GM08714 (cell line): ENCODE data around the gene MAN1C1.

Experiments used
- H3K4me3 ChIP-seq: fragments of 200-500 bp; sonication (Bioruptor generic); 2 replicates; pipeline ENCODE4 v1.5.1; 2014; ENCODE audit warnings: mild to moderate bottlenecking, low read length, inconsistent platforms
- ZNF274 ChIP-seq: IDR thresholded peaks from 2 replicates; pipeline ENCODE4 v1.6.1; 2012; ENCODE audit warnings: mild to moderate bottlenecking, low read depth, low read length

The MAN1C1 gene

DNA sequence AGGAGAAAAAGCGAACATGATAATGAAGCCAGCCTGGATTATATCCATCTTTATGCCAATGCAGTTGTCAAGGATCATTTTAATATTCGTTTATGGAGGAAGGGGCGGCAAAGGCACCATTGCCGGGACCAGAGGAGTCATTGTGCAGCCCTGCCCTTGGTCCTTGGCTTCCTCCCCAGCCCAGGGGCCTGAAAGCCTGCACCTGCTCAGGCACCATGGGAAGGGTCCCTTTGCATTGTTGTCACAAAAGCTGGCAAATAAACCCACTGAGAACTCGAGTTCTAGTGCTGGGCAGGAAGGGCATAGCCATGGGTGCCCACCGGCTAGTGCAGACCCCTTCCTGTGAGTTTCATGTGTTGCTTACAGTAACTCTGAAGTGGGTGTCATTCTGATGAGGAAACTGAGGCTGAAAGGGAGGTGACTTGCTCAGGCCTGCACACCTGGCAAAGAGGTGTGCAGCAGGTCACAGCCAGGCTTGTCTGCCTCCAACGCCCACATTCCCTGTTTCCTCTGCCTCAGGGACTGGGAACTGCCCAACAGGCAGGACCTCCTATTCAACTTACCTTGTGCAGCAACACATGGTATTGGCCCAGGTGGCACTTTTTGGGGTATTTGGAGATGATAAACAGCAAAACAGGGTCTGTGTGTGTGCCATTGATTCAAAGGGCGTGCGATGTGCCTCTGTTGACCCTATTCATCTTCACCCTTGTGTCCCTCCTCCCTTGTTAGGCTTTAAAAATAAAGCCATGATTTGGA, 84.6 kb downstream of the MAN1C1 start:
- TF ChIP-seq ZNF274: no peak

GRCh38 chr1:25702101-25702775, 85.6 kb downstream of the MAN1C1 start:
- TF ChIP-seq ZNF274: no peak

More for the DNA sequence above, 84.6 kb downstream of the MAN1C1 start:
- H3K4me3 ChIP-seq: no peak overlapping the region

DNA sequence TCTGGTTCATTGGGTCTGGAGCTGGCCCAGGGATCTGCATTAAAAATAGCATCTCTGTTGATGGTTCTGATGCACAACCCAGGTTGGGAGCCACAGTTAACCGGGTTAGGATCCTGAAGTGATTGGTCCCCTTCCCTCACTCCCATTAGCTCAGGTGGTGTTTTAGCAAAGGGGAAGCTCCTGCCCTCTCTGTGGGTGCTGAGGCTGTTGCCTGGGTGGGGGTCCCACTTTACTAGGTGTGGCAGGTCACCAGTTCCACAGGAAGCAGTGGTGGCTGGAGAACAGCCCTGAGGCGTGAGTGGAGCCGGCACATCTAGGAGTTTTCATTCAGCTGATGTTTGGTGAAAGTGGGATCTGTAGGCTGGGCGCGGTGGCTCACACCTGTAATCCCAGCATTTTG, 86.5 kb downstream of the MAN1C1 start:
- TF ChIP-seq ZNF274: no peak
- no peak overlapping the region for H3K4me3 ChIP-seq

More at GRCh38 chr1:25702101-25702775, 85.6 kb downstream of the MAN1C1 start:
- H3K4me3 ChIP-seq: no peak overlapping the region

GRCh38 chr1:25703671-25704266, 87.2 kb downstream of the MAN1C1 start:
- H3K4me3 ChIP-seq: no peak overlapping the region
- TF ChIP-seq ZNF274: no peak

GRCh38 chr1:25704267-25704691, 87.7 kb downstream of the MAN1C1 start:
- no peak overlapping the region for H3K4me3 ChIP-seq
- TF ChIP-seq ZNF274: no peak

GRCh38 chr1:25705699-25706098, 89.1 kb downstream of the MAN1C1 start:
- TF ChIP-seq ZNF274: no peak
- H3K4me3 ChIP-seq: no peak overlapping the region

DNA sequence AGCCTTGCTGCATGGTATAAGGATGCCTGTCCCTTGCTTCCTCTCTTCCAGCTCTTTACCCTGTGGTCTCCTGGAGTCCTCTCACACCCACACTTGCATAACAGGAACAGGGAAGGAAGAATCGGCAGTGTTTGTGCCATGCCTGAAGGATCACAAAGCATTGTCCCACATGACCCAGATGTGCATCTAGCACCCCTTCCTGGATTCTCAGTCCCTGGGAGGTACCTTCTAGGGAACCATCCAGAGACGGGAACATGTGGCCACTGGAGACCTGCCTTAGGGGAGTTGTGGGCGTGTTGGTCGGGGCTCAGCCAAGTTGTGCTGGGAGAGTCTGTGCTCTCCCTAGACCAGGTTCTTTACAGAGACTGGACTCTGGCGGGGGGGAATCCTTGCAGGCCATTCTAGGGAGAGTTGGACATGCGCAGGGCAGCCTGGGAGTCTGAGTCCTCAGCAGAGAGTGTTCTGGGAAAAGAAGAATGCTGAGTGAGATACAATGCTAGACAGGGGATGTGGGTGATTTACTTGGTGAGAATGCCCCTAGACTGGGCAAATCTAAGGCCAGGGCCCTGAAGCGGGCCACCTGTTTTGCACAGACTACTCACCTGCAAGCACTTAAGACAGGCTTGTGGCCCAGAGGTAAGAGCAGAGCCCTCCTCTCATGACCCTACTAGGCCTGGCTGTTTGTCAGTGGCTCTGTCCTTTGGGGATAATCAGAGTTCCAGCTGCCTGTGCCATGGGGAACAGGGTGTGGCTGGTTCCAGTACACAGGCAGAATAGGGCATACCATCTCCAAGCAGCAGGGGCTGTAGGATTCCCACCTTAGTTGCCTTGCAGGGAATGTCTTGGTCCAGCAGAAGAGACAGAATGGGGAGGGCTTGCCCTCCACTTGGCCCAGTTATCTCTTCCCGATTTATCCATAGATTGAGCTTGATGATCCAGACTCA, 89.8 kb downstream of the MAN1C1 start:
- TF ChIP-seq ZNF274: no peak
- H3K4me3 ChIP-seq: no peak overlapping the region

DNA sequence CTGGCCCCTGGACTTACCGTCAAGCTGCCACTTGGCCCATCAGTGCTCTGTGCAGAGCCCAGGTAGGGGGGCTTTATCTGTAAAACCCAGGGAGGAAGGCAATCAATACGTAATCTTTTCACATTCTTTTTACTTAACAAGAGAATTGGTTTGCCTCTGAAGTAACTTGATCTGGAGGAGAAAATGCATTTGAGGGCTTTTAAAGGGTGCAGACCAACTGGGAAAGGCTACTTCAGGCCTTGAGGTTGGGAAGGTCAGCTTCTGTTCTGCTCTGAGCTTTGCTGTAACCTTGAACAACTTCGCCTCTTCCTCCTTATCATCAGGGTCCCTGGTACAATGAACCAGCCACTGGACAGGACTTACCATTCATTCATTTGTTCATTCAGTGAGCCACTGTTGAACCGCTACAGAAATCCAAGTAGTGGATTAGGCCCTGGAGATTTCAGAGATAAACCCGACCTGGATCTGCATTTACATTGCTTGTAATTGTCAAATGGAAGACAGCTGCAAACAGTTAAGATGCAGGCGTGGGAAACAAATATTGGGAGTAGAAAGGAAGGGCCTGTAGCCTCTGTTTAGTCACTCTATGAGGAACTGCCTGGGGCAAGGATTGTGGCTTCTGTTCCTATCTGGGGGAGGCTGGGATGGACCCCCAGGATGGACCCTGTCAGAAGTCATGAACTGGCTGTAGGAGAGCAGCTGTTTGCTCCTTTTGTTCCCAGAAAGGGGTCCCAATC, 90.9 kb downstream of the MAN1C1 start:
- no peak overlapping the region for H3K4me3 ChIP-seq
- TF ChIP-seq ZNF274: no peak

DNA sequence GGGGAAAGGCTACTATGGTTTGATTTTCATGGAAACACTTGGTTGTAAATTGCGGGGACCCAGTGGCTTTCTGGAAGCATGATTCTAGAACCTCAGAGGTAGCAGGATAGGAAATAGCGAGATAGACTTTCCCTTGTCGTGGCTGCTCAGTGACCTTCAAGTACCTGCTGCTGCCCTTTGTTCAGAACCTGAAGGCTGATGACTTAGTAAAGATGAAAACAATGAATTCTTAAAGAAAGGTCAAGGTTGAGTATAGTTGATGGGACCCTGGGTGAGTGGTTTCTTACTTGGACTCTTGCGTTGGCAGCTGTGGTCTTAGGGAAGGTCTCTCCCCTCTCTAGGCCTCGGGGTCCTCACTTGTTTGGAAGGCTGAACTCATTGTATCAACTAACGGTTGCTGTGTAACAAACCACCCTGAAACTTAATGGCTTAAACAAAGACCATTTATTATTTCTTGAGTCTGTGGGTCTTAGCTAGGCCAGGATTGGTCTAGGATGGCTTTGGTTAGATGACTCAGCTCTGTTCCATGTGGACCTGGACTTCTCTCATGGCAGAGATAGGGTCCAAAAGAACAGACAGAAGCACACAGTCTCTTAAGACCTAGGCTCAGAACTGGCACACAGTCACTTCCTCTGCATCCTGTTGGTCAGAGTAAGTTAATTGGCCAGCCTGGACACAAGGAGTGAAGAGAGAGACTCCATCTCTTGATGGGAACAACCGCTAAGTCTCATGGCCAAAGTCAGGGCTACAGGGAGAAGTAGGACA, 94.2 kb downstream of the MAN1C1 start:
- no peak for TF ChIP-seq ZNF274

GRCh38 chr1:25711555-25712298, 95.1 kb downstream of the MAN1C1 start:
- no peak overlapping the region for H3K4me3 ChIP-seq
- no peak for TF ChIP-seq ZNF274

More for the DNA sequence above, 94.2 kb downstream of the MAN1C1 start:
- H3K4me3 ChIP-seq: no peak overlapping the region

DNA sequence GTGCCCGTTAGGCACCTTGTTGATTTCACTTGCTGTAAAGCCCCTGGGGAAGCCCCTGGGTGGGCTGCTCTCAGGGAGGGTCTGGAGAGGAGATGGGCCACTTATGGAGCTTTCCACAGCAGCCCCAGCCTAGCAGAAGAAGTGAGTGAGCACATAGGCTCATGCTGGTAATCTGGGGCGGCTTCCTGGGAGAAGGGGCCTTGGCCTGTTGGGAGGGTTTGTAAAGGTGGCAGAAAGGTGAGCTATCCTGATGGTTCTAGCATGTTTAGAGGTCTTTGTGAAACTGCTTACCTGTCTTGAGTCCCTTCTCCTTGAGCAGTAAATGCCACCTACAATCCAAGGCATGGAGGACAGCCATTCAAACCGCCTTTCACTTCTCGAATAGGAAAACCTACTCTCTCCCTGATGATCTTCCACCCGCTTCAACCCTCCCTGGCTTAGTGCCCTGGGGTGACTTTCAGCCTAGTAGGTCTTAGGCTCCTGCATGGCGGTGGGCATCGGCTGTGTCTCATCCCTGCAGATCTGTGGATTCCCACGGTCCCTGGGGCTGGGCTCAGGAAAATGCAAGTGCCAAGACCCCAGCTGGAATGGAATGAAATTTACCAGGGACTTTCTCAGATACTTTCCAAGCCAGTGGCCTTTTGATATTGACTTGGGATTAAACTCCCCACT, 95.8 kb downstream of the MAN1C1 start:
- no peak overlapping the region for H3K4me3 ChIP-seq
- no peak for TF ChIP-seq ZNF274
